HepG2 (cell line): ENCODE measurements around the gene HNRNPUL1. TPM values are rescaled to one million over a fixed set of nuclear protein-coding genes. Genes with fewer than 3 reads are reported as not detected.

Experiments used
- ATAC-seq: fragments of 200-7000 bp; cut with Tn5 transposase; 3 replicates; pipeline ENCODE4 v1.9.1; 2020; ENCODE audit warnings: mild to moderate bottlenecking, moderate library complexity
- BruUV-seq: library from RNA; stranded (reverse); fragments of 400-500 nt; replicated peaks from 2 replicates; lab custom pipeline; 2021; lab: Mats Ljungman, UMichigan
- CTCF ChIA-PET: fragments of 300-600 bp; formaldehyde crosslinking; extraction: SDS; loops from one replicate; lab custom pipeline; 2021; ENCODE audit warnings: low total read pairs, inconsistent platforms, low intra/inter-chr PET ratio; lab: Yijun Ruan, JAX
- POLR2A ChIA-PET: fragments of 350-600 bp; sonication (Branson Sonifier 250); formaldehyde crosslinking; loops from one replicate; lab custom pipeline; 2020; ENCODE audit warnings: antibody characterized with exemption, inconsistent platforms; lab: Yijun Ruan, JAX
- DNase-seq: peaks from one replicate; pipeline ENCODE4 v3.0.0-alpha.2; 2015; ENCODE audit warnings: low spot score
- FAIRE-seq: peaks from 3 replicates; lab custom pipeline; 2011; peaks lifted over from hg19 to GRCh38; lab: Jason Lieb, UNC
- H2AFZ ChIP-seq: one replicate; pipeline ENCODE4 v1.6.1; 2011; ENCODE audit warnings: low read length, inconsistent platforms
- H3K27ac ChIP-seq: fragments of 300-600 bp; 3 replicates; pipeline ENCODE4 v1.8.0; 2011; ENCODE audit warnings: mixed run types, mild to moderate bottlenecking, mixed read lengths, low read length, inconsistent platforms; ENCODE audit not compliant: insufficient read depth; ENCODE audit errors: extremely low read length
- H3K27me3 ChIP-seq, 2 experiments: fragments of 200-600 bp in 1 of 2; 2 replicates in 1 of 2; 3 replicates in 1 of 2; pipeline versions ENCODE4 v1.6.0 to v1.8.0; 2011; ENCODE audit warnings: low read length in 2 of 2, mild to moderate bottlenecking in 2 of 2, moderate library complexity in 2 of 2, inconsistent platforms in 1 of 2; ENCODE audit not compliant: insufficient read depth in 2 of 2, control insufficient read depth in 1 of 2
- H3K36me3 ChIP-seq, 2 experiments: fragments of 200-600 bp in 1 of 2; replicated peaks in 1 of 2; 2 replicates in 1 of 2; 3 replicates in 1 of 2; pipeline versions ENCODE4 v1.5.1 to v1.8.0; 2011; ENCODE audit warnings: low read length in 2 of 2, inconsistent platforms in 1 of 2; ENCODE audit not compliant: insufficient read depth in 2 of 2, control insufficient read depth in 1 of 2
- H3K4me1 ChIP-seq: 2 replicates; pipeline ENCODE4 v1.5.1; 2012; ENCODE audit warnings: low read length, inconsistent platforms; ENCODE audit not compliant: insufficient read depth
- H3K4me2 ChIP-seq: 2 replicates; pipeline ENCODE4 v1.6.0; 2011; ENCODE audit warnings: low read depth, low read length, inconsistent platforms
- H3K4me3 ChIP-seq, 3 experiments: fragments of 200-600 bp in 1 of 3; sonication (generic), shearing (Covaris generic) in 1 of 3; replicated peaks in 1 of 3; 2 replicates each; pipeline ENCODE4 v1.5.1; 2011 to 2016; ENCODE audit warnings: low read length in 3 of 3, inconsistent platforms in 2 of 3, low read depth in 2 of 3, mild to moderate bottlenecking in 2 of 3, control low read depth in 1 of 3, mixed read lengths in 1 of 3; ENCODE audit not compliant: insufficient read depth in 1 of 3
- H3K79me2 ChIP-seq: one replicate; pipeline ENCODE4 v1.6.1; 2011; ENCODE audit warnings: low read length, inconsistent platforms; ENCODE audit not compliant: insufficient read depth
- H3K9ac ChIP-seq: 2 replicates; pipeline ENCODE4 v1.6.0; 2011; ENCODE audit warnings: mild to moderate bottlenecking, low read depth, low read length, inconsistent platforms; ENCODE audit not compliant: insufficient read depth
- H3K9me3 ChIP-seq: 2 replicates; pipeline ENCODE4 v1.5.1; 2012; ENCODE audit warnings: mild to moderate bottlenecking, low read length
- H4K20me1 ChIP-seq: 2 replicates; pipeline ENCODE4 v1.6.0; 2011; ENCODE audit warnings: inconsistent platforms, mild to moderate bottlenecking, low read length, moderate library complexity; ENCODE audit not compliant: insufficient read depth
- AGO2 ChIP-seq: fragments of 200-400 bp; formaldehyde crosslinking; optimal IDR thresholded peaks from 2 replicates; pipeline ENCODE3; 2017; ENCODE audit warnings: mild to moderate bottlenecking, low read depth, low read length, moderate library complexity
- MYNN ChIP-seq: sonication (generic); formaldehyde crosslinking; IDR thresholded peaks from 2 replicates; pipeline ENCODE4 v1.4.0; 2020; ENCODE audit warnings: mild to moderate bottlenecking, low read depth, missing genetic modification reagents
- NFIC ChIP-seq: IDR thresholded peaks from 2 replicates; pipeline ENCODE4 v1.6.1; 2012; ENCODE audit warnings: mild to moderate bottlenecking, low read length, inconsistent platforms
- RBFOX2 ChIP-seq: fragments of 200-400 bp; formaldehyde crosslinking; IDR thresholded peaks from 2 replicates; pipeline ENCODE4 v1.6.1; 2017; ENCODE audit warnings: low read depth, mild to moderate bottlenecking, low read length
- RCOR2 ChIP-seq: IDR thresholded peaks from 2 replicates; pipeline ENCODE4 v1.6.1; 2016; ENCODE audit warnings: missing biosample characterization, missing genetic modification reagents
- SAFB2 ChIP-seq: sonication (generic); formaldehyde crosslinking; IDR thresholded peaks from 2 replicates; pipeline ENCODE4 v1.5.1; 2020; ENCODE audit warnings: missing genetic modification reagents, low read depth, mild to moderate bottlenecking, borderline replicate concordance
- ZFP37 ChIP-seq: sonication (generic); formaldehyde crosslinking; IDR thresholded peaks from 2 replicates; pipeline ENCODE4 v1.4.0; 2020; ENCODE audit warnings: missing genetic modification reagents, borderline replicate concordance
- ZNF260 ChIP-seq: sonication (generic); formaldehyde crosslinking; IDR thresholded peaks from 2 replicates; pipeline ENCODE4 v1.4.0; 2020; ENCODE audit warnings: missing genetic modification reagents, low read depth, mild to moderate bottlenecking, borderline replicate concordance
- ZNF766 ChIP-seq: sonication (generic); formaldehyde crosslinking; IDR thresholded peaks from 2 replicates; pipeline ENCODE4 v1.5.0; 2020; ENCODE audit warnings: missing genetic modification reagents, borderline replicate concordance
- WGBS: methylation state at CpG from one replicate; pipeline ENCODE4 v1.1.6; 2017; ENCODE audit warnings: low lambda C conversion rate; 5-methylcytosine and 5-hydroxymethylcytosine counted together
- in situ Hi-C: cut with HindIII; loops from 2 replicates; pipeline ENCODE4 v1.10.0; 2017; ENCODE audit warnings: low pct_unique_long_range_greater_than_20kb; ENCODE audit not compliant: extremely low pct_ligation_motif_present
- intact Hi-C: fragments of 100-400 bp; cut with micrococcal nuclease; formaldehyde crosslinking; loops from one replicate; pipeline ENCODE4 v1.10.0; 2022; ENCODE audit not compliant: unreplicated experiment
- polyA plus RNA-seq, 8 experiments: library from polyadenylated mRNA; depleted of rRNA in 3 of 8; stranded (reverse) in 7 of 8; unstranded in 1 of 8; fragments of >200 nt; fragmentation: Illumina TruSeq in 4 of 8; extraction: Trizol in 4 of 8; gene quantifications; 2 replicates each; pipeline versions ENCODE4 v1.2.1 to v1.2.3, GENCODE V29; 2011 to 2016; ENCODE audit warnings: low read depth in 4 of 8, missing spikeins in 1 of 8, mixed read lengths in 1 of 8; ENCODE audit not compliant: insufficient read depth in 1 of 8
- total RNA-seq, 5 experiments: library from RNA; depleted of rRNA; stranded (reverse); fragments of >200 nt; fragmentation: Illumina TruSeq; extraction: Trizol; gene quantifications; 2 replicates each; pipeline ENCODE4 v1.2.3, GENCODE V29; 2016; ENCODE audit warnings: low read depth in 1 of 5

The HNRNPUL1 gene
- total and polyA plus RNA-seq, 2 of the 13 experiments (the other 11 are each of a cell fraction or from before 2014, with no cell fraction given): 30.9 to 81.7 TPM

- DNase-seq (no peak), FAIRE-seq (no peak), ATAC-seq (no peak)
- no peak overlapping the region for H2AFZ ChIP-seq
- POLR2A ChIA-PET: no interaction called here
- 98% methylated on average over 35 of the region's 47 CpGs for WGBS
- H3K4me2 ChIP-seq: no peak overlapping the region
- in situ Hi-C loops: no loop called here
- no peaks in the 10 kb centered on the region for H4K20me1 ChIP-seq
- intact Hi-C loops: no loop called here
- peaks cover 14% of the 10 kb centered on the region for H3K4me1 ChIP-seq
- CTCF ChIA-PET: no interaction called here
- TF ChIP-seq SAFB2 (CRISPR knock-in tag): no peak
- TF ChIP-seq RBFOX2: peak; percentile 46; the same call in 1 of the 2 replicates
- TF ChIP-seq ZNF766: no peak
- no peak for TF ChIP-seq NFIC
- TF ChIP-seq MYNN (CRISPR knock-in tag): no peak
- TF ChIP-seq RCOR2 (CRISPR knock-in tag): no peak
- peak; percentile 56 for TF ChIP-seq AGO2
- no peak for TF ChIP-seq ZFP37 (CRISPR knock-in tag)
- no peak for TF ChIP-seq ZNF260 (CRISPR knock-in tag)
- H3K9me3 ChIP-seq: no peaks in the 10 kb centered on the region
- H3K27ac ChIP-seq: no peak overlapping the region
- H3K36me3 ChIP-seq: peaks cover 15 to 46% of the 10 kb centered on the region in 2 experiments; a peak in 4 of 5 replicates
- no peak overlapping the region for H3K4me3 ChIP-seq
- H3K9ac ChIP-seq: no peak overlapping the region
- BruUV-seq: TSS peak; percentile 54
- peaks cover 2% of the 10 kb centered on the region for H3K79me2 ChIP-seq
- no peaks in the 10 kb centered on the region for H3K27me3 ChIP-seq
These were observed 66.9 kb downstream of the HNRNPUL1 start for GRCh38 chr19:41330946-41331678.
